K562 (cell line): ENCODE results near the gene DPM2.

Experiments
- GABPA ChIP-seq: fragments of 200-800 bp; sonication (Bioruptor generic); conservative IDR thresholded peaks from 2 replicates; pipeline ENCODE4 v1.6.1; 2016; ENCODE audit warnings: low read depth, missing genetic modification characterization, missing compliant biosample characterization
- MTA2 ChIP-seq: fragments of 450-650 bp; IDR thresholded peaks from 2 replicates; pipeline ENCODE4 v1.6.1; 2016; ENCODE audit warnings: low read depth
- SRF ChIP-seq, 2 experiments: fragments of 250-450, 450-650 bp in 1 of 2; sonication (Bioruptor Pico) in 1 of 2; sonication (generic) in 1 of 2; formaldehyde crosslinking; IDR thresholded peaks; 2 replicates each; pipeline versions ENCODE4 v1.5.0 to v1.5.1; 2020 to 2022; ENCODE audit warnings: mild to moderate bottlenecking in 1 of 2, missing genetic modification reagents in 1 of 2
- UBTF ChIP-seq, 2 experiments: IDR thresholded peaks; 2 replicates each; pipeline ENCODE4 v1.6.1; 2012; ENCODE audit warnings: improper control_type of control experiment in 2 of 2, low read depth in 2 of 2, low read length in 2 of 2, borderline replicate concordance in 1 of 2
- ZNF121 ChIP-seq: sonication (generic); formaldehyde crosslinking; conservative IDR thresholded peaks from 2 replicates; pipeline ENCODE4 v1.8.0; 2022; ENCODE audit warnings: missing genetic modification reagents
- ZNF232 ChIP-seq: sonication (generic); formaldehyde crosslinking; IDR thresholded peaks from 2 replicates; pipeline ENCODE4 v1.8.0; 2022; ENCODE audit warnings: mild to moderate bottlenecking, missing genetic modification reagents
- ZNF431 ChIP-seq: sonication (generic); formaldehyde crosslinking; IDR thresholded peaks from 2 replicates; pipeline ENCODE4 v1.8.0; 2022; ENCODE audit warnings: mild to moderate bottlenecking, missing genetic modification reagents

- no peak for TF ChIP-seq GABPA (tag)
- no peak for TF ChIP-seq ZNF232 (CRISPR knock-in tag)
- TF ChIP-seq ZNF431, result no peak
- no peak for TF ChIP-seq SRF (CRISPR knock-in tag; IDR thresholded peaks at IDR 0.05)
- no peak for TF ChIP-seq ZNF121 (CRISPR knock-in tag)
- no peak for TF ChIP-seq MTA2
- TF ChIP-seq UBTF (IDR thresholded peaks at IDR 0.05; ENCODE audit: borderline replicate concordance in 1 of 2, low read depth in 2 of 2, low read length in 2 of 2), result no peak
Measured at GRCh38 chr9:127971357-127972235, 33.9 kb upstream of the DPM2 start.
